ENCODE measurements around the gene BTBD8.

BTBD8 gene

DNA sequence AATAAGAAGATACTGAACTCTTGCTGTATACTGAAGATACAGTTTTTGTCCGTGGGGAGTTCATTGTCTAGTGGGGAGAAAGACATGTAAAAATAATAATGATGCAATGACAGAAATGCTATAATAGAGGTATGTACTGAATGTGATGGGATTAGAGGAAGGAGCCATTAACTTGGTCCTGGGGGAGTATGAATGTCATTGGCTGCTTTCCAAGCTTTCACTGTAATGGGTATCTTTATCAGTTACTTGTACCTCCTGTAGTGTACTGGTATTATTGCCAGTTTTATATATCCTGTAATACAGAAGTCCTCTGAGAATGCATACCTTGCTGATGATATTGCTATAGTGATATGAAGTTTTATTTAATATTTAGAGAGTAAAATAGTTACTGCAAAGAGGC lies 7.4 kb downstream of the BTBD8 start:
- no peak for DNase-seq
- intact Hi-C loops (cut with DNase I): no loop called here

DNA sequence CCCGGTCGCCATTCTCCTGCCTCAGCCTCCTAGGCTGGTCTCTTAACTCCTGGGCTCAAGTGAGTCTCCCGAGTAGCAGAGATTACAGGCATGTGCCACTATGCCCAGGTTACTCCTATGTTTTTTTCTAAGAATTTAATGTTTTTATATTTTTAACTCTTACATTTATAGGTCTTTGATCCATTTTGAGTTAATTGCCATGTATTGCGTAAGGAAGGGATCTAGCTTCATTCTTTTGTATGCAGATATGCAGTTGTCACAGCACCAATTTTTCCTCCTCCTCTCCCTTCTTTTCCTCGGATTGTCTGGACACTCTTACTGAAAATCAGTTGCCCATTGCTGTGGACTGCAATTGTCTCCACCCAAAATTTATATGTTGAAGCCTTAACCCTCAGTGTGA lies 11.5 kb downstream of the BTBD8 start:
- DNase-seq: no peak
- intact Hi-C loops (cut with DNase I): no loop called here

DNA sequence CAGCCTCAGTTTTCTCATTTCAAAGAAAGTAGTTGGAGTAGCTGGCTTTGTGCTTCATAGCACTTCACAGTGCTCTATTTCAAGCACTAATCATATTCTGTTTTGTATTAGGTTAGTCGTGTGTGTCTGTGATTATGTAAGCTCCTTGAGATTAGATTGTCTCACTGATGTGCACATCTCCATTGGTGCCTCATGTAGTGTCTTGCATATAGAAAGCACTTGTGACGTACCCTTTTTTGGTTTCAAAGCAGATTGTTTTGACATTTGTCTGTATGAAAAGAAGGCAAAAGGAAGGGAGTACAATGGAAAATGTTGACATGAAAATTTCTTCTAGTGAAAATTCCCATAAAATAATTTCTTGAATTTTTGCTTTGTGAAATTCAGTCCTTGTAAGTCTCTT lies 13.9 kb downstream of the BTBD8 start:
- no peak for DNase-seq
- intact Hi-C loops (cut with DNase I): no loop called here

DNA sequence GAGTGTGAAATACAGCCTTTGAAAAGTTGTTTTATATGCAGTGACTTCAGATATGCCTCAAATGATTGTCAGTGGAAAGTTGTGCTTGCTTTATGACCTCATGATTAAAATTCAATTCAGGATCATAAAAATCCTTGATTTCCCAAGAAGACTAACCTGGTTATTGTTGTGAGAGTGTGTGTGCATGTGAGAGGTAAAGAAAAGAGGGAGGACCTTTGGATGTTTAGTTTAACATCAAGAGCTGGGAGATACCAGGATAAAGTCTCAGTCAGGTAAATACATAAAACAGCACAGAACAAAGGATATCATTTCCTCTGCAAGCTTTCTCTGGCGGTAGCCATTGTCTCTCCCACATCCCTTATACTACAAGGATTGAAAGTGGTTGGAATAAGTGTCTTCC lies 14.4 kb downstream of the BTBD8 start:
- no peak for DNase-seq
- intact Hi-C loops (cut with DNase I): no loop called here

DNA sequence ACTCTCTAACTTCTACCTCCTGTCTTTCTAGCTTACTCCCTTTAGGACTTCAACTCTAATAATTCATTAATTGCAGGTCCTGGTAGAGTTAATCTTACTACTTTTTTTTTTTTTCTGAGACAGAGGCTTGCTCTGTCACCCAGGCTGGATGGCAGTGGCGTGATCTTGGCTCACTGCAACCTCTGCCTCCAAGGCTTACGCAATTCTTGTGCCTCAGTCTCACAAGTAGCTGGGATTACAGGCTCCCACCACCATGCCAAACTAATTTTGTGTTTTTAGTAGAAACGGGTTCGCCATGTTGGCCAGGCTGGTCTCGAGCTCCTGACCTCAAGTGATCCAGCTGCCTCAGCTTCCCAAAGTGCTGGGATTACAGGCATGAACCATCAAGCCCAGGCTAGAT lies 15.7 kb downstream of the BTBD8 start:
- intact Hi-C loops (cut with DNase I): no loop called here
- no peak for DNase-seq

DNA sequence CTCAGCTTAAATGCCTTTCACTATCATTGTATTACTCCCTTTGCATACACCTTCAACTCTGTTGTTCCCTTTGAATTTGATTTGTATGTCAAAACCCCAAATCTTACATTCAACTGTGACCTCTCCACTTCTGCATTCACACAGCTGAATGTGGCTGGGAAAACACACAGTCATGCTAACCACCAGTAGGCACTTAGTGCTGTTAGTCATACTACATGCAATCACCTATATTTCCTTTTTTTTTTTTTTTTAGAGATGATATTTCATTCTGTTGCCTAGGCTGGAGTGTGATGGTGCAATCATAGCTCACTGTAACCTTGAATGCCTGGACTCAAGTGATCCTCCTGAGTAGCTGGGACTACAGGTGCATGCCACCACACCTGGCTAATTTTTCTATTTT lies 16.2 kb downstream of the BTBD8 start:
- intact Hi-C loops (cut with DNase I): no loop called here
- no peak for DNase-seq

DNA sequence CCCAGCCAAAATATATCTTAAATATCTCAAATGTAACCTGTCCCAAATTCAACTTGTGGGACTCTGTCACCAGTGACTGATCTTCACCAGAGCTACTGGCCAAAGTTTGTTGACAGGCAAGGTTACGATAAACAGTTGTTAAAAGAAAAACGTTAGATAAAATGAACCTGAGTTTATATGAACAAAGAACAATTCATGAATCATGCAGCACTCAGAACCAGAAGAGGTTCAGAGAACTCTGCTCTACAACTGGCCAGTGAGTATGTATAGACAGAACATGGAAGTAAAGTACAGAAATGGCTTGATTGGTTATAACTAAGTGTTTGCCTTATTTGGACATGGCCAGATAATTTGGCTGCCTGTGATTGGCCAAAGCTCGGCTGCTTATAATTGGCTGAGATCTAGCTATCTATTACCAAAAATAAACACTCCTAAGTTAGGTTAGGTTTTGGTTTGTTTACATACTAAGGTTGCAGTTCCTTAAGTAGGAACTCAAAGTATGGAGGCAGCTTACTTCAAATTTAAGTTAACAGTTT lies 25.5 kb downstream of the BTBD8 start:
- intact Hi-C loops (cut with DNase I): no loop called here
- no peak for DNase-seq

DNA sequence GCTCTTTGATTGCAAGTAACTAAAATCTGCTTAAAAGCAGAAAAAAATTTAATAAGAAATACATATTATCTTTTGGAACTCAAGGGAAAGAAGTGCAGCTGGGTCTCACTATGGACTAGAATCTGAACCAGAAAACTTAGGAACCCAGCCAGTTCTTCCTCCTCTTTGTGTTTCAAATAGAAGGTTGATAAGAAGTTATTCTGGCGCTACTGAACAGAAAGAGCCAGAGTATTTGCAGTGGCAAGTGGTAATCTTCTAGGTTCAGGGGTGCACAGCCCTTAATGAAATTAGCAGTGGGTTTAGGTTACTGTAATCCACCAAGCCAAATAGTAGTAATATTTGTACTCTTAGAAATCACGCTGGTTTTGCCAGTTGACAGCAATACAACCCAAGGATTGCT lies 28.5 kb downstream of the BTBD8 start:
- no peak for DNase-seq
- intact Hi-C loops (cut with DNase I): no loop called here

DNA sequence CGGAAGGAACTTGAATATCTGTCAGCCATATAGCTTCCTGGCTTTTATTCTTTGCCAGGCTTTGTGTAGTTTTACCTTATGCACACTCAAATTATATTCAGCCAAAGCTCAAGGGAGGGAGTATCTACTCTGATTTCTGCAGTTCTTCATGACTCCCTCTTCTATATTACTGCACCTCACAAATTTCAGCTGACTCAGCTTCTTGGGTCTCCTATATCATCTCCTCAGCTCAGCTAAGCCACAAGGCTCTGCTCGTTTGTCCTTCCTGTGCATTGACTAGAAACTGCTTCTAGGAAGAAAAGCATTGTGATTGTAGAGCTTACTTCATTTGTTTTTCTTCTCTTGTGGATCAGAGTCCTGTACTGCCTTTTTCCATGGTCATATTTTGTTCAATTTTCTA lies 37.4 kb downstream of the BTBD8 start:
- DNase-seq: no peak
- intact Hi-C loops (cut with DNase I): no loop called here

DNA sequence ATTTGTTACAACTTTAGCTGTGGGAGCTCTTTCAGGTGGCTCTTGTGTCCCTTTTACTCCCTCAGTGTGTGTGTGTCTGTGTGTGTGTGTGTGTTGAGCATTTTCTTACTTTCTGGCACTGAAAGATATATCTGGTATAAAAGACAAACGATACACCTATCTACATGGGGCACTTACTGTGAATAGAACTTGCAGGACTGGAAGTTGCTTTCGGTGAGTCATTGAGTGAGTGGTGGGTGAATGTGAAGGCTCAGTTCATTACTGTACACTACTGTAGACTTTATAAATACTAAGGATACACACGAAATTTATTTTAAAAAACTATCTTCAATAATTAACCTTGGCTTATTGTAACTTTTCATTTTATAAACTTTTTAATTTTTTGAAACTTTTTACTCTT lies 38.7 kb downstream of the BTBD8 start:
- no peak for DNase-seq
- intact Hi-C loops (cut with DNase I): no loop called here

DNA sequence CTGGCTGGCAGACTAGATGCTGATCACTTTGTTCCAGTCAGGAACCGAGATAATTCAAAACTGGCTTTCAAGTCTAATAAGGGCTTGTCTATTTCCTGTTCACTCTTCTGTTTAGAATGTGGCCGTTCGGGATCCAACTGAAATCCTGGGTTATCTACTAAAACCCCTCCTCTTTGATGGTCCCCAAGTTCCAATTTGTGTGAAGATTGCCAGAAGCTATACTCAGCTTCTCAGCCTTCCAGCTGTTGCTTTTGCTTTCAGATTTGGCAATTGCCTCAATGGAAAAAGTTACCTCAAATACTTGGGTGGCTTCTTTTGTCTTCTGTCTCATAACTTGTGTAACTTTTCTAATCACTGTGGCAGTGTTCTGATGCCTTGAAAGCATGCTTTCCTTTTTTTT lies 43.7 kb downstream of the BTBD8 start:
- no peak for DNase-seq
- intact Hi-C loops (cut with DNase I): no loop called here

DNA sequence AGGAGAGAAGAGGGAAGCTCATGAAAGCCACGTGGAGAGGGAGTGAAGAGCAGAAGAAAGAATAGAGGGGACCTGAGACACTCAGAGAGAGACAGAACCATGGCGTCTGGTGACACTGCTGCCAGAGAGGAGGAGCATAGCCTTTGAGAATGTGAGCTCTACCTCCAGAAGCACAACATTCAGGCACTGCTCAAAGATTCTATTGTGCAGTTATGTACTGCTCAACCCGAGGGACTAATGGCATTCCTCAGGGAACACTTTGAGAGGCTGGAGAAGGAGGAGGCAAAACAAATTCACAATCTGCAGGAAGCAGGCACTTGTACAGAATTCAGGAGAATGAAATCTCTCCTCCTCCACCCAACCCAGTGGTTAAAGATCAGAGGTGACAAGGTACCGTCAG lies 45.1 kb downstream of the BTBD8 start:
- no peak for DNase-seq
- intact Hi-C loops (cut with DNase I): no loop called here

DNA sequence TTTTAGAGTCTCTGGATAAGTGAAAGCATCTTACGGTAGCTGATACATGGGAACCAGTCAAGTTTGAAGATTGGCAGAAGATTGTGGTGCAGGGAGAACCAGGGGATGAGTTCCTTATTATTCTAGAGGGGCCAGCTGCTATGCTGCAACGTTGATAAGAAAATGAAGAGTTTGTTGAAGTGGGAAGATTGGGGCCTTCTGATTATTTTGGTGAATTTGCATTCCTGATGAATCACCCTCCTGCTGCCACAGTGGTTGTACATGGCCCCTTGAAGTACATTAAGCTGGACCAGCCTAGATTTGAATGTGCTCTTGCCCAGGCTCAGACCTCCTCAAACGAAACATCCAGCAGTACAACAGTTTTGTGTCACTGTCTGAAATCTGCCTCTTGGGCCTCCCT lies 45.9 kb downstream of the BTBD8 start:
- DNase-seq: no peak
- intact Hi-C loops (cut with DNase I): no loop called here

DNA sequence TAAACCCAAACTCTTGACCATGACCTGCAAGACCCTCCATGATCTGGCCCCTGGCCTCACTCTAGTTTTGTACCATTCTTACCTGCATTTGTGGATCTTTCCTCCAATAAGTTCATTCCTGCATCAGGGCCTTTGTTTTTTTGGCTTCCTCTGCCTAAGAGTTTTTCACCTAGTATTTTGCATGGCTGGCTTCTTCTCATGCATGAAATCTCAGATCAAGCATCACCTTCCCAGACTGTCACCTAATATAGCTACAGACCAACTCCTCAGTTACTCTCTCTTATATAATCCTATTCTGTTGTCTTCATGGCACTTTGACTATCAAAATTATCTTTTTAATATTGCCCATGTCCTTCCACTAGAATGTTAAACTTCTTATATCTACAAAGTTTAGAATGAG lies 54.2 kb downstream of the BTBD8 start:
- intact Hi-C loops (cut with DNase I): no loop called here
- no peak for DNase-seq

DNA sequence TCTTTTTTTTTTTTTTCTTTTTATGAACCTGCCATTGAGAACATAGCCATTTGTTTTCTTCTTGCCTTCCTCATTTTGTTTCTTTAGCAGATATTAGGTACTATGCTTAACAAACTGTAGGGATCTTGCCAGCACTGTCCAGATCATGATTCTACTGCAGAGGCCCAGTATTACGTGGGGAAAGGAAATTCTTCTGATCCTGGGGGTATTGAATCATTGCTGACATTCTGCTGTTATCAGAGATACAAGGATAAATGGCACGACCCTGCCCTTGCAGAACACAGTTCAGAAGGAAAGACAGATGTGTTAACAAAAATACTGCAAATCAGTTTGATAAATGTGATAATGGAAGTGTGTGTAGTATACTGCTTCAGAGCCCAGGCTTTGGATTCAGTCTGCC lies 56.2 kb downstream of the BTBD8 start:
- no peak for DNase-seq
- intact Hi-C loops (cut with DNase I): no loop called here

DNA sequence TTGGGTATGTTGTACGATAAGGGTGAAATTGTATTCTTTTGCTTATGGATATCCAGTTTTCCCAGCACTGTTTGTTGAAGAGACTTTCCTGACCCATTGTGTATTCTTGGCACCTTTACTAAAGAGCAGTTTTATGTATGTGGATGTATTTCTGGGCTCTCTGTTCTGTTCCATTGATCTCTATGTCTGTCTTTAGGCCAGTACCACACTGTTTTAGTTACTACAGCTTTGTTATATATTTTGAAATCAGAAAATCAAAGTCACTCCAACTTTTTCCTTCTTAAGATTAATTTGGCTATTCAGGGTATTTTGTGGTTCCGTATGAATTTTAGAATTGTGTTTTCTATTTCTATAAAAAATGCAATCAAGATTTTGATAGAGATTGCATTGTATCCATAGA lies 74.8 kb downstream of the BTBD8 start:
- intact Hi-C loops (cut with DNase I): no loop called here
- no peak for DNase-seq

DNA sequence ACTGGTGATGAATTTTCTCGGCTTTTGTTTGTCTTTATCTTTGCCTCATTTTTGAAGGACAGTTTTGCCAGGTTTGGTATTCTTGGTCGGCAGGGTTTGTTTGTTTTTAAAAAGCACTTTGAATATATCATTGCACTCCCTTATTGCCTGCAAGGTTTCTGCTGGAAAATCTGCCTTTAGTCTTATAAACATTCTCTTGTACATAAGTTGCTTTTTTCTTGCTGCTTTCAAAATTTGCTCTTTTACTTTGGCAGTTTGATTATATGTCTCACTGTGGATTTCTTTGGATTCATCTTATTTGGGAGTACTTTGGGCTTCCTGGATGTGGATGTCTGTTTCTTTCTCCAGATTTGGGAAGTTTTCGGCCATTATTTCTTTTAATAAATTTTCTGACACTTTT lies 79.4 kb downstream of the BTBD8 start:
- intact Hi-C loops (cut with DNase I): no loop called here

DNA sequence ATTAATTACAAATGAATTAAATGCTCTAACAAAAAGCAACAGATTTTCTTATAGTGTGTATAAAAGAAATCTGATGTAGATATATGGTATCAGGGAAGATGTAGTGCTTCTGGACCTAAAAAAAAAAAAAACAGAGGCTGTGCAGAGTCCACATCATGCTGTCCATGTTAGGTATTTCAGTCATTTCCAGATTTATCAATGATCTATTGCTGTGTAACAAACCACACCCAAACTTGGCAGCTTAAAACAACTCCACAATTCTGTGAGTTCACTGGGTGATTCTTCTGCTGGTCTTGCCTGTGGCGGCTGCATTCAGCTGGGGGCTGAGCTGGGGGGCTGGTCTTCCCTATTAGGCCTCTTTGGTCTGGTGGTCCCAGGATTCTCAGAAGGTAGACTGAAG lies 85.2 kb downstream of the BTBD8 start:
- no peak for DNase-seq
- intact Hi-C loops (cut with DNase I): no loop called here

More for the DNA sequence above, 79.4 kb downstream of the BTBD8 start:
- no peak for DNase-seq

DNA sequence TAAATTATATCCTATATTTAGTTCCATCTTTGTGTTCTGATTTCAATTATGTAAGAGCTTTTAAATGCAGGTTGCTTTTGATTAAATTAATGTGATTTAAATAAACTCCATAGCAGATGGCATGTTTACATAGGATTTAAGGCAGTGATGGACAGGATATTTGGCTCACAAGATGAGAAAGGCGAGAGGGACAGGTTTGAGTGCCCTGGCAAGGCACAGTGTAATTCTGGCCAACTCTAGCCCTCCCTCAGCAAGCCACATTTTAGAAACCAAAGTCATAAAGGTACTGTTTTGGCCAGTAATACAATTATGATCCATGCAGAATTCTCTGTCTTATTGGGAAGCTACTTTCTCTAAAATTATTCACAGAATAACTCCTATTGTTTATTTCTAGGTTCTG lies 87.0 kb downstream of the BTBD8 start:
- intact Hi-C loops (cut with DNase I): no loop called here
- no peak for DNase-seq

DNA sequence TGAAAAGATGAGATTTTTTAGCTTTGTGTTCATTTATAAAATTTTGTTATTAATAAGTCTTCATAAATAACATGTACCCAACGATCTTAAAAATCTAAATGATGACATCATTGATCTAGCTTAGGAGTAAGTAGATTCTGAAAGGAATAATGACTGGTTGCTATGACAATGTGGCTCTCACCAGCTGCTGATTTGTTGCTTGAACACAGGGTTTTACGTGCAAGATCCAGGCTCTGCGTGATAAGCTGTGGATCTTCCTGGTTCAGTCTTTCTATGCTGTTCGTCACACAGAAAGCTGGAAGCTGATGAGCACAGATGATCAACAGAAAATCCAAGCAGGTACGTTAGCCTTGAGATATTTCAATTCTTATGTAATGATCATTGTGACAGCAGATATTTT lies 88.5 kb downstream of the BTBD8 start:
- intact Hi-C loops (cut with DNase I): no loop called here
- peak in 6 of 10 donors; percentile 32 to 85 (median 49) for DNase-seq

DNA sequence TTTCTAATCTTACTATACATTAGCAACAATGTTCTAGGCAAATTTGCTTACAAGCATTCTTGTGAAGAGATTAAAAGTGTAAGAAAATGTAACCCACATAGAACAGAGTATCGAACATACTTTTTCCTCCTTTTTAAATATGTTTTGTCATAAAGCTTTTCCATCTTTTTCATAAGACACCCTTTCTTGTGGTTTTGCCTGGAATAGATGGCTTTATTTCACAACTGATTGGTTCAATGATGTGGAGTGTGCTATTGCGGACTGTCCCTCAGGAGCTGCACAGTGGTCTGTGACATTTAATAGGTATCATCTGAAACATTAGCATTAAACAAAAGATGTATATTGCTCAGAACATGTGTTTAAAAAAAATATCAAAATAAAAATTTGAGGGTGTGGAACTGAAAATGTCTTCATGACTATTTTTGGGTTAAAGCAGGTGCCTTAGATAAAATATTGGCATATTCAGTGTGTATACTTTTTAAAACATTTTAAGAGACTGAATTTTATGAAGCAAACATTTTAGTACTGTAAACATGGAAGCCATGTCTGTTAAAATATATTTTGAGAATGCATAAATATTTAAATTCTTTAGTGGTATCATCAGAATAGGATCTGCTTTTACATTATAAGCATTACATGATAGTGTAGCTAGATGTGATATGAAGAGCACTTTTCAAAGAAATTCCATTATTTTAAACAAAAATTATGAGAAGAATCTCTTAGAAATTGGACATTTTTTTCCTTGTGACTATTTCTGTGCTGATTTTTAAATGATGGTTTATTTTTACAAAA lies 89.3 kb downstream of the BTBD8 start:
- DNase-seq: no peak

DNA sequence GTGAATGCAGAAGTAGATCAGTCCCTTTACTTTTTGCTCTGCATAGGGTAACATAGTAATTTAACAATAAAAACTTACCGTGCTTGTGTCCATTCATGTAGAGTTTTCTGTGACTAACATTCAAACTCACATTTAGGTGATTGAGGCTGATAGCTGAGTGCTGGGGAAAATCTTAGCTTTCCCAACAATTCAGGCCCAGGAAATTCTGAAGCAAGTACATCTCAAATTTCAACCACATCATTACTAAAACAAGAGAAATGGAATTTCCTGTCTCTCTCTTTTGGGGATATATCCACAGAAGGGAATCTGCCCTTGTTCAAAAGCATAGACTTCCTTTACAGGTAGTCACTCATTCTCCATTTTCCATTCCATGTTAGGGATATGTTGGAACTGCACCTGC lies 104.5 kb downstream of the BTBD8 start:
- intact Hi-C loops (cut with DNase I): no loop called here
- no peak for DNase-seq

More for the DNA sequence above, 89.3 kb downstream of the BTBD8 start:
- intact Hi-C loops (cut with DNase I): no loop called here

DNA sequence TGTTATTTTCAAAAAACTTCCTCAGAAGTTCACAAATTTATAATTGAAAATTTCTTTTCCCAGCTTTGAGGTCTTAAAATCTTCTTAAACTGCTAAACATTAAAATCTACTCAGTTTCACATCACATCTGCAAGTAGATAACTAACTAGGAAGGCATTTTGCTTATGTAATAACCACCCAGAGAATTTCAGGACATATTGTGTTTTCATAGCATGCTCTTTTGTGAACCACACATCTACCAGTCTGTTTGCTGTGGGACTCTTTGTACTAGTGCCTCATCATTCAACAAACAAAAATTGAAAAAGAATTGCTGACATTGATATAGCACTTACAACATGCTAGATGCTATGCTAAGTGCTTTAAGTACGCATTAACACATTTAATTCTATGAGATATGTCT lies 105.9 kb downstream of the BTBD8 start:
- no peak for DNase-seq
- intact Hi-C loops (cut with DNase I): no loop called here
